HG03457 (cell line): ENCODE measurements around the gene PTAFR.
"Not testable (repeated sequence)": the region's sequence is repeated elsewhere in the genome, so short reads cannot be mapped to it uniquely, and the experiment has no call there.

ENCODE experiments used
- ATAC-seq: cut with Tn5 transposase; IDR thresholded peaks from one replicate; pipeline ENCODE4 v1.9.1; 2021; ENCODE audit warnings: moderate number of reproducible peaks; ENCODE audit not compliant: unreplicated experiment

Gene PTAFR

GRCh38 chr1:28147264-28148094, 29.0 kb downstream of the PTAFR start:
- no peak for ATAC-seq

GRCh38 chr1:28145728-28146127, 30.8 kb downstream of the PTAFR start:
- ATAC-seq = no peak

GRCh38 chr1:28144203-28145135, 32.0 kb downstream of the PTAFR start:
- peak; percentile 76 for ATAC-seq

GRCh38 chr1:28143496-28144202, 32.8 kb downstream of the PTAFR start:
- no peak for ATAC-seq

GRCh38 chr1:28141685-28142084, 34.8 kb downstream of the PTAFR start:
- ATAC-seq = no peak

GRCh38 chr1:28139866-28140265, 36.6 kb downstream of the PTAFR start:
- ATAC-seq = not testable (repeated sequence)

- no peak for ATAC-seq
Measured at GRCh38 chr1:28139025-28139712, 37.3 kb downstream of the PTAFR start.

- no peak for ATAC-seq
Measured at GRCh38 chr1:28136922-28137613, 39.4 kb downstream of the PTAFR start.

- no peak for ATAC-seq
Measured at GRCh38 chr1:28136169-28136921, 40.1 kb downstream of the PTAFR start.

GRCh38 chr1:28135371-28136168, 40.9 kb downstream of the PTAFR start:
- no peak for ATAC-seq

- ATAC-seq = no peak
Measured at GRCh38 chr1:28134651-28135207, 41.8 kb downstream of the PTAFR start.

GRCh38 chr1:28132171-28133167, 44.0 kb downstream of the PTAFR start:
- ATAC-seq = no peak

GRCh38 chr1:28130901-28131300, 45.6 kb downstream of the PTAFR start:
- no peak for ATAC-seq

- ATAC-seq = no peak
Measured at GRCh38 chr1:28129150-28129549, 47.3 kb downstream of the PTAFR start.

GRCh38 chr1:28127617-28128257, 48.8 kb downstream of the PTAFR start:
- peak; percentile 58 for ATAC-seq

GRCh38 chr1:28126783-28127490, 49.6 kb downstream of the PTAFR start:
- no peak for ATAC-seq
